HG02884 (cell line): Measurements from ENCODE around the gene UTP11.

Experiments
- ATAC-seq: cut with Tn5 transposase; IDR thresholded peaks from one replicate; pipeline ENCODE4 v1.9.1; 2021; ENCODE audit warnings: mild to moderate bottlenecking, moderate library complexity; ENCODE audit not compliant: unreplicated experiment

The UTP11 gene

GRCh38 chr1:38003261-38004250 lies 9.0 kb upstream of the UTP11 start:
- ATAC-seq: no peak

GRCh38 chr1:38004284-38005108 lies 8.0 kb upstream of the UTP11 start:
- ATAC-seq: no peak

GRCh38 chr1:38005195-38006007 lies 7.1 kb upstream of the UTP11 start, which contains the start of gene FHL3:
TSS of gene FHL3 (minus strand) at chr1:38005514. CDS start at chr1:37999412, 6,102 bp downstream.
- ATAC-seq: no peak

DNA sequence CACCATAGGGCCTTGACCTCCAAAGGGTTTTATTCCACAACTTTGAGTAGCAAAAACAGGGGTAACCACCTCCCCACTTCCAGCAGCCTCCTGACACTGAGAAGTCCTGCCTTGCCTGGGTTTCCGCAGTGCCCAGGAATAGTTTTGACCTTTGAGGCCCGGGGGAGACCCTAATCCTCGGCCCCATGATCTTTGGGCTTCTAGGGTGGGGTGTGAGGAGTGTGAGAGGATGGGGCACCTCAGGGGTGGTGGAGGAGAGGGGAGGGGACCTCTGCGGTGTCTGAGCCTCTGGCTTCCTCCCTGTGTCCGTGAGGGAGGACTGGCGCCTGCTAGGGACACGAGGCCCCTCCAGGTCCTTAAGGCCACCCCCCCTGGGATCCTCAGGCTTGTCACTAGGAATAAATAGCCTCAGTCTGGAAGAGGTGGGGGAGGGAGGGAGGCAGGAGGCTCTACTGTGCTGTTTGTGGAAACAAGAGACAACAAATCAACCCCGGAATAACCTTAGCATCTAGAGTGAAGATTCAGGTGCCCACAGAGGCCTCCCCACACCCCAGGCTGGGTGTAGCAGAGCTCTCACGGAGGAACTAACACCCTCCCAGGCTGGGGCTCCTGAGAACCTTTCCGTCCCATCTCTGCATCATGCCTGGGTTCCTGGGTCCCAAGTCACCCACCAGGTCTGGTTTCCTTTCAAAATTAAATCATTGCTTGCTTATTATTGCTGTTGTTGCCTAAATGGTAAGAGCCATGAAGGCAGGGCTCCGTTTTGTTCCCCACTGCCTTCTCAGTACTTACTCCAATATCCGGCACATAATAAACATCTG lies 6.3 kb upstream of the UTP11 start:
- no peak for ATAC-seq

- ATAC-seq: no peak
Measured at GRCh38 chr1:38009088-38009840, 3.3 kb upstream of the UTP11 start.

DNA sequence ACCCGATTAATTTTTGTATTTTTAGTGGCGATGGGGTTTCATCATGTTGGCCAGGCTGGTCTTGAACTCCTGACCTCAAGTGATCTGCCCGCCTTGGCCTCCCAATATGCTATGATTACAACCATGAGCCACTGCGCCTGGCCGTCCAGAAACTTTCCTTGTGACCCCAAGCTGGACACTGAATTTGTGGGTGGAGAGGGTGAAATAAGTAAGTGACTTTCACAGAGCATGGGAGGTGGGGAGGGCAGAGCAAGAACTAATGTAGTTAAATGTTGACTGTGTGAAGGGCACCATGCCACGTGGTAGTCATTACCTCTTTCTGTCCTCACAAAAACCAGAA lies 2.7 kb upstream of the UTP11 start:
- ATAC-seq: no peak

DNA sequence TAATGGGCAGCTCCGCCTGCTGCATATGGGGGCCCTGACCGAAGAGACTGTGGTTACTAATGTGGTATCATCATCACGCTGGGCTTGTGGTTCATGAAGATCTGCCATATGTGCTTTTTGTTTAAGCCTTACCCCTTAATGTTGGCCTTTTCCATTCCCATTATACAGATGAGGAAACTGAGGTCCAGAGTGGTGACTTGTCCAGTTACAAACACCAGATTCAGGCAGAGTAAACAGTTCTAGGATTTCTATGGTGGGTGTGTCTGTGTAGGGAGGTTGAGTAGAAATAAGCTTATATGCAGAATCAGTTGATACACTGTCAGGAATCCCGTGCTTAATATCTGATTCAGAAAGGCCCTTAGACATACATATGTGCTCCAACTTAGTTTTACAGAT lies 691 bp downstream of the UTP11 start:
- no peak for ATAC-seq

GRCh38 chr1:38014171-38014570 lies 1.6 kb downstream of the UTP11 start:
- no peak for ATAC-seq

- no peak for ATAC-seq
Measured at GRCh38 chr1:38014724-38015424, 2.3 kb downstream of the UTP11 start.

GRCh38 chr1:38015978-38016725 lies 3.6 kb downstream of the UTP11 start:
- no peak for ATAC-seq

GRCh38 chr1:38018864-38019343 lies 6.4 kb downstream of the UTP11 start:
- no peak for ATAC-seq

GRCh38 chr1:38020396-38020795 lies 7.9 kb downstream of the UTP11 start:
- no peak for ATAC-seq

DNA sequence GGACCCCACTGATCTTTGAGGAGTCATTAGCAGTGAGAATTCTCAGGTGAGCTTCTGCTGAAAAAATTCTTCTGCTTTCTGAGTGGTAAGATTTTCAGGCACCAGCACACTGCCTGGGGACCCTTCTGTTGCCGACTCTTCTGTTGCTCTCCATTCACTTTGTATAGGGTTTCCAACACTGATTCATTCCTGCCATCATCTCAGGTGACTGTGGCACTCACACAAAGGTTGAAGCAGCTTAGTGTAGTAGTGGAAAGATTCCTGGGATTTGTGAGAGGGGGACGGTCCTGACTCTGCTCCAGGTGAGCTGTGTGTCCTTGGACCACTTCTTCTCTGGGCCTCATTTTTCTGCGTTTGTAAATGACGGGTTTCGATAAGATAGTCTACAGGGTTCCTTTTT lies 9.4 kb downstream of the UTP11 start:
- ATAC-seq: no peak

DNA sequence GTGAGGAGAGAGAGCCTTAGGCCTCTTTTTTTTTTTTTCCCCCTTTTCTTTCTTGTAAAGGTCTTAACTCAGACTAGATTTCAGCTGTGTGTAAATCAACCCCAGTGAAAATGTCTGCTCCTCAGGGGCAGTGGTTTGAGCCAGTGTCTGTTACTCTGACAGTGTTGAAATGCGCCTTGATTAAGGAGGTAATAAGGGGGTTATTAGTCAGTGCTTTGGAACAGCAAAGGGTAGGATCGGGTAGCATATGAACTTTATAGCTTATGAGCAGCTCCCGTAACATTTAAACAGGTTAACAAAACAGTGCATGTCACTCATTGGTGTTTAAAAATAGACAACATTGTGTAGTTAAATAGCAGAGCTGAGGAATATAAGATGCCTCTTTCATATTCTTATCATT lies 10.3 kb downstream of the UTP11 start:
- no peak for ATAC-seq

DNA sequence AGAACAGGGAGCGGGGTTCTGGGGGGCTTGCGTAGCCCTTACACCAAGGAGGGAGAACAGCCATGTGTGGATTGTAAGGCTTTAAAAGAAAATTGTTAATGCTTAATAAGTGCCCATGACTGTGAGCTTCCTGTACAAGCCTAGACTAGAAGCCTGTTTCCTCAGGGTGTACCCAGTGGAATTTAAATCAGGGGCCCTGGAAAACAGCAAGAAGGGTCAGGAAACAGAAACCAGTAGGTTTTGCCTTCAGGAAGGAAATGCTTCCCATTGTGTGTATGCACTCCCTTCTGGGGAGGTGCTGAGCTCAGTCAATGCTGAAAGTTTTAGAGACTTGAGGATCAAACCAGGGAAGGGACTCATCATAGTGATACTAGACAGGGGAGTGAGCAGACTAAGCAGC lies 12.7 kb downstream of the UTP11 start:
- ATAC-seq: no peak

- no peak for ATAC-seq
Measured at GRCh38 chr1:38025664-38026063, 13.1 kb downstream of the UTP11 start.

GRCh38 chr1:38026592-38027200 lies 14.2 kb downstream of the UTP11 start:
- no peak for ATAC-seq
